Brain microvascular endothelial cell (primary cell): ENCODE measurements around the gene ATG101.

Source experiments
- DNase-seq: peaks from one replicate; pipeline ENCODE4 v3.0.0-alpha.2; 2020
- H3K27ac ChIP-seq: fragments of 250-450 bp; sonication (Bioruptor Pico); 2 replicates; pipeline ENCODE4 v1.5.1; 2020; ENCODE audit warnings: mild to moderate bottlenecking, moderate library complexity
- H3K27me3 ChIP-seq: fragments of 250-450 bp; sonication (Bioruptor Pico); replicated peaks from 2 replicates; pipeline ENCODE4 v1.5.1; 2020; ENCODE audit warnings: mild to moderate bottlenecking
- H3K36me3 ChIP-seq: fragments of 250-450 bp; sonication (Bioruptor Pico); replicated peaks from 2 replicates; pipeline ENCODE4 v1.5.1; 2020; ENCODE audit warnings: mild to moderate bottlenecking
- H3K4me3 ChIP-seq: 2 replicates; pipeline ENCODE4 v1.5.1; 2011; ENCODE audit warnings: low read depth, mild to moderate bottlenecking, control low read depth, low read length, moderate library complexity
- CTCF ChIP-seq: IDR thresholded peaks from 2 replicates; pipeline ENCODE4 v1.5.1; 2011; ENCODE audit warnings: low read depth, mild to moderate bottlenecking, moderate library complexity, low read length, control low read depth, inconsistent platforms; ENCODE audit errors: missing control alignments
- in situ Hi-C: cut with HindIII; loops from 2 replicates; pipeline ENCODE4 v1.10.0; 2017; ENCODE audit warnings: low sequenced_read_pairs, low pct_ligation_motif_present

Gene ATG101

DNA sequence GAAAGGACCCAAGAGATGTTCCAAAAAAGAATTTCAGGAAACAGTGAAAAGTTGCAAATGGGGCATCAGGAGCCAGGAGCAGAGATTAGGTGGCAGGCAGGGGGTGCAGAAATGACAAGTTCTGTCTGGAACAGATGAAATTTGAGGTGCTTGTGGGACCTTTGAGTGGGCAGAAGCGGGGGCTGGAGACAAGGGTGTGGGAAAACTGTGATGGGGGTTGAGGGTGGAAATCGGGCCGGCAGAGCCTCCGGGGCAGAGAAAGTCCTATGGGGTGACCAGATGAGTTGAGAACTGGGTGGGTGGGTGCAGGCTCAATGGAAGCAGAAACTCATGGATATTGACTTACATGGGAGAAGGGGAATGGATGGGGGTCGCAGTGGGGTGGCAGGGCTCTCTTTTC is 20.1 kb upstream of the ATG101 start:
- in situ Hi-C loops, result no loop called here
- Histone ChIP-seq H3K27ac (no peak overlapping the region), H3K36me3 (no peaks in the 10 kb centered on the region), H3K27me3 (no peaks in the 10 kb centered on the region), H3K4me3 (no peak overlapping the region)
- TF ChIP-seq CTCF, result no peak
- DNase-seq, result no peak

DNA sequence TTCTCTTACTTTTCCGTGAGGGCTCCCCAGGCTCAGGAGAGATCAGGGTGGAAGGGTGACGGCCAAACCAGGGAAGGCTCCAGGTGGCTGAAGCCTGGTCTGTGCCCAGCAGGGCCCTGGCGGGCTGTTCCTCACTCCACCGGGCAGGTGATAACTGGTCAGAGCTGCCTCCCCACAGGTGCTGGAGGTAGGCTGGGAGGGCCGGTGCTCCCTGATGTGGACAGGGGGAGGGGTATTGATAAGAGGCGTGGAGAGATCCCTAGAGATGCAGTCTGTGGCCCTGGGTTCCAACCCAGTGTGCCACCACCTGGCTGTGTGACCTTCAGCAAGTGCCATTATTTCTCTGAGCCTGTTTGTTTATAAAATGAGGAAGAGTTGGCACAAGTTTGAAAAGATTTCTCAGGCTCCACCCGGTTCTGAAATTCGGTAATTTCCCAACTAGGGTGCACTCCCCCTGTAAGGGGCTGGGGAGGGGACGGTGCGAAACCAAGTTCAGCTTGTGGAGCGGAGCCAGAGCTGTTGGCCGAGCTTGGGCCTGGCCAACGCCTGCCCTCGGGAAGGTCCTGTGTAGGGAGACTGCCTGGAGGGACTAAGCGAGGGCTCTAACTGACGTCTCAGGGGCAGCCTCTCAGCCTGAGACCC is 19.5 kb upstream of the ATG101 start:
- H3K27me3 ChIP-seq, result no peaks in the 10 kb centered on the region
- no peak for TF ChIP-seq CTCF
- H3K4me3 ChIP-seq, result peak overlapping the region; percentile 68
- no peaks in the 10 kb centered on the region for H3K36me3 ChIP-seq
- no peak for DNase-seq
- peak overlapping the region; percentile 79 for H3K27ac ChIP-seq
- in situ Hi-C loops, result no loop called here

- no peaks in the 10 kb centered on the region for H3K36me3 ChIP-seq
- peak within 1 kb of the TSS; percentile 79 for H3K27ac ChIP-seq
- peak within 1 kb of the TSS; percentile 88 for H3K4me3 ChIP-seq
- in situ Hi-C loops, result no loop called here
- TF ChIP-seq CTCF, result peak; percentile 42
- no peaks in the 10 kb centered on the region for H3K27me3 ChIP-seq
- DNase-seq, result peak; percentile 96
These were observed 18.8 kb upstream of the ATG101 start, which contains the start of gene NR4A1 for GRCh38 chr12:52050758-52051541. Gene NR4A1 (plus strand): TSS chr12:52051442. CDS start chr12:52054329, 2,887 bp downstream.

GRCh38 chr12:52052468-52053186 is 17.2 kb upstream of the ATG101 start:
- H3K27me3 ChIP-seq, result no peaks in the 10 kb centered on the region
- TF ChIP-seq CTCF, result no peak
- peak overlapping the region; percentile 88 for H3K4me3 ChIP-seq
- no peaks in the 10 kb centered on the region for H3K36me3 ChIP-seq
- DNase-seq, result no peak
- in situ Hi-C loops, result no loop called here
- no peak overlapping the region for H3K27ac ChIP-seq

GRCh38 chr12:52053536-52054209 is 16.1 kb upstream of the ATG101 start:
- DNase-seq, result no peak
- no peak overlapping the region for H3K27ac ChIP-seq
- no peak overlapping the region for H3K4me3 ChIP-seq
- H3K36me3 ChIP-seq, result no peaks in the 10 kb centered on the region
- H3K27me3 ChIP-seq, result no peaks in the 10 kb centered on the region
- in situ Hi-C loops, result no loop called here
- no peak for TF ChIP-seq CTCF
